Kidney epithelial cell (primary cell): Measurements from ENCODE around the gene NEU1. TPM values are rescaled to one million over a fixed set of nuclear protein-coding genes. Genes with fewer than 3 reads are reported as not detected.
"Not testable (repeated sequence)": the region's sequence is repeated elsewhere in the genome, so short reads cannot be mapped to it uniquely, and the experiment has no call there.

ENCODE experiments used
- DNase-seq: peaks from one replicate; pipeline ENCODE4 v3.0.0-alpha.2; 2010; ENCODE audit warnings: low read depth
- H3K27me3 ChIP-seq: 2 replicates; pipeline ENCODE4 v1.6.0; 2011; ENCODE audit warnings: low read length; ENCODE audit not compliant: control insufficient read depth, insufficient read depth
- H3K36me3 ChIP-seq: 2 replicates; pipeline ENCODE4 v1.5.1; 2011; ENCODE audit warnings: low read length; ENCODE audit not compliant: control insufficient read depth, insufficient read depth
- H3K4me3 ChIP-seq: 2 replicates; pipeline ENCODE4 v1.5.1; 2011; ENCODE audit warnings: low read depth, mild to moderate bottlenecking, control low read depth, low read length
- CTCF ChIP-seq: IDR thresholded peaks from 2 replicates; pipeline ENCODE4 v1.5.1; 2011; ENCODE audit warnings: mild to moderate bottlenecking, moderate library complexity, low read length, control low read depth, inconsistent platforms; ENCODE audit not compliant: insufficient read depth, poor library complexity, severe bottlenecking
- total RNA-seq: library from RNA; depleted of rRNA; stranded (reverse); fragments of >200 nt; gene quantifications from 2 replicates; pipeline ENCODE4 v1.2.3, GENCODE V29; 2015

The NEU1 gene
- total RNA-seq, 1 donor from 2014 or later, result 152 TPM

DNA sequence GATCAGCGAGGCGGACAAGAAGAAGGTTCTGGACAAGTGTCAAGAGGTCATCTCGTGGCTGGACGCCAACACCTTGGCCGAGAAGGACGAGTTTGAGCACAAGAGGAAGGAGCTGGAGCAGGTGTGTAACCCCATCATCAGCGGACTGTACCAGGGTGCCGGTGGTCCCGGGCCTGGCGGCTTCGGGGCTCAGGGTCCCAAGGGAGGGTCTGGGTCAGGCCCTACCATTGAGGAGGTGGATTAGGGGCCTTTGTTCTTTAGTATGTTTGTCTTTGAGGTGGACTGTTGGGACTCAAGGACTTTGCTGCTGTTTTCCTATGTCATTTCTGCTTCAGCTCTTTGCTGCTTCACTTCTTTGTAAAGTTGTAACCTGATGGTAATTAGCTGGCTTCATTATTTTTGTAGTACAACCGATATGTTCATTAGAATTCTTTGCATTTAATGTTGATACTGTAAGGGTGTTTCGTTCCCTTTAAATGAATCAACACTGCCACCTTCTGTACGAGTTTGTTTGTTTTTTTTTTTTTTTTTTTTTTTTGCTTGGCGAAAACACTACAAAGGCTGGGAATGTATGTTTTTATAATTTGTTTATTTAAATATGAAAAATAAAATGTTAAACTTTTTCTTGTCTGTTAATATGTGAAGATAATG, 32.9 kb downstream of the NEU1 start:
- peak; percentile 30 for TF ChIP-seq CTCF
- Histone ChIP-seq H3K4me3 (peak overlapping the region; percentile 88), H3K36me3 (no peaks in the 10 kb centered on the region), H3K27me3 (no peaks in the 10 kb centered on the region)
- no peak for DNase-seq

GRCh38 chr6:31827286-31828079, 35.1 kb downstream of the NEU1 start, which contains the start of gene HSPA1B:
TSS of gene HSPA1B (plus strand) at chr6:31827738. CDS start at chr6:31827951, 213 bp downstream.
- peak; percentile 99 for DNase-seq
- H3K27me3 ChIP-seq, result no peaks in the 10 kb centered on the region
- H3K4me3 ChIP-seq, result peak within 1 kb of the TSS; percentile 88
- no peak for TF ChIP-seq CTCF
- no peaks in the 10 kb centered on the region for H3K36me3 ChIP-seq

DNA sequence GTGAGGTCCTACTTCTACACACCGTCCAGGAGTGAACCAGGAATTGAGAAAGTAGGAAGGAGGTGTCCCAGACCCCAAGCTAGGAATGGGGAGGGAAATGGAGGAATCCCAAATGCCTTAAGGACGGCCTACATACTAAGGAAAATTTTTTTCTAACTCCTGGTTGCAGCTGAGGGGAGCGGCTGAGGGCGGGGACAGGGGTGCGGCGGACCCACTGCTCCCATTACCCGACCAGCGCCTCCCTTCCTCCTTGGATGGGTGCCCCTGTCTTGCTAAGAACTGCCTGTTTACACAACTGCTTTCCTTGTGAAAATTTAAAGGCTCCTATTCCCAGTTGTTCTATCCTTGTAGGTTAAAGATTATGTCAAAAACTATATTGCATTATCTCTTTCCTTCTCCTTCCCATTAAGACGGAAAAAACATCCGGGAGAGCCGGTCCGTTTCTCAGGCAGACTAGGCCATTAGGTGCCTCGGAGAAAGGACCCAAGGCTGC, 35.8 kb downstream of the NEU1 start:
- TF ChIP-seq CTCF, result no peak
- DNase-seq, result no peak
- Histone ChIP-seq H3K4me3 (peak overlapping the region; percentile 36), H3K27me3 (no peaks in the 10 kb centered on the region), H3K36me3 (no peaks in the 10 kb centered on the region)

- no peak overlapping the region for H3K4me3 ChIP-seq
Measured at GRCh38 chr6:31825553-31825952, 37.1 kb downstream of the NEU1 start.

DNA sequence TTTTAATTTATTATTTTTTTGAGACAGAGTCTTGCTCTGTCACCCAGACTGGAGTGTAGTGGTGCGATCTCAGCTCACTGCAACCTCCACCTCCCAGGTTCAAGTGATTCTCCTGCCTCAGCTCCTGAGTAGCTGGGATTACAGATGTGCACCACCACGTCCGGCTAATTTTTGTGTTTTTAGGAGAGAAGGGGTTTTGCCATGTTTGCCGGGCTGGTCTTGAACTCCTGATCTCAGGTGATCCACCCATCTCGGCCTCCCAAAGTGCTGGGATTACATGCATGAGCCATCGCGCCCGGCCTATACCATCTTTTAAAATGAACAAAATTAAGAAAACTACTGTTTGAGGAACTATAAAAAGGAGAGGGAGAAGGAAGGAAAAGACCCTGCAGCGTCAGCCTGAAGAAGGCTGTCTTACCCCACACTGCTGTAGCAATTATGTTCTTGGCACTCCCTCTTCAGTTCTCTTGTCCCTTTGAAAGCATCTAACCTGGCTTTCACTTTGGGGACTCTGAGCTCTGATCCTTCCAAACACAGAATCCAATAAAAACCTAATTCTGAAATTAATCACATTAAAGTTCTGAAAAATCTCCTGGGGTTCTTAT, 38.9 kb downstream of the NEU1 start:
- not testable (repeated sequence) for H3K4me3 ChIP-seq

More at GRCh38 chr6:31825553-31825952, 37.1 kb downstream of the NEU1 start:
- TF ChIP-seq CTCF, result no peak
- DNase-seq, result no peak
- Histone ChIP-seq H3K36me3 (no peaks in the 10 kb centered on the region), H3K27me3 (no peaks in the 10 kb centered on the region)

DNA sequence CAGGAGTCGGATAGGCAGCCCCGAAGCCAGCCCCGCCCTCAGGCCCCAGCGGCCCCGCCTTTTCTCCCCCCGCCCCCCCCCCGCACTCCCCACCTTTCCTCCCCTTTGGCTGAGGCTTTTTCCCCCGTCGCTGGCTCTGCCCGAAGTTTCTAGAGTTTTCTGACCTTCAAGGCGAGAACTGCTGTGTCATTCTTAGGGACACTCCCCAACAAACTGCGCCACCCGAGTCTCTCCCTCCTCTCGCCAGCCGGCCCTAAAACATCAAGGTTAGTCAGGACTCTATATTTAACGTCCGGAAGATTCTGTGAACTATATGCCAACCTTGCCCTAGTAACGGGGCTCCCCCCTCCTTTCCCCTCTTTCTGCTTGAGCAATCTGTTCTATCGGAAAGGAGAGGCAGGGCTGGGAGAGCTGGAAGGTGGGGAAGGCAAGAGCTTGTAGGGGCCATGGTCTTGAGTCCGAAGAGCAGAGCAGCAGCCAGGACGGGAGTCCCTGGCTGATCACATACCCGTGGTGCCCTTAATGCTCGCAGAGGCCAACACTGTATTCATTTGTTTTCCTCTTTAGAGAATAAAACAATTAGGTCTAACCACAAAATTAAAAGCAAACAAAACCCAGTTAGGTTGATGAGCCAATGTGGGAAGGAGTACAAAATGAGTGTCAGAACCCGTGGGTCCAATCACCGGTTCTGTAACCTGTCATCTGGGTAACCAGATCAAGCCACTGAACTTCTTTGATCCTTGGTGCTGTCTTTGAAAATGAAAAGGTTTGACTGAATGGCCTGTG, 40.4 kb downstream of the NEU1 start:
- DNase-seq, result no peak

More for the DNA sequence above, 38.9 kb downstream of the NEU1 start:
- H3K27me3 ChIP-seq, DNase-seq, H3K36me3 ChIP-seq: not testable (repeated sequence)

More for the DNA sequence above, 40.4 kb downstream of the NEU1 start:
- peak overlapping the region; percentile 31 for H3K4me3 ChIP-seq
- no peaks in the 10 kb centered on the region for H3K36me3 ChIP-seq
- H3K27me3 ChIP-seq, result no peaks in the 10 kb centered on the region
- TF ChIP-seq CTCF, result no peak
